HL-60 (cell line): ENCODE measurements around the gene UNC5C.

Experiments
- DNase-seq, 2 experiments: peaks; one replicate each; pipeline ENCODE4 v3.0.0-alpha.2; 2010 to 2020; ENCODE audit warnings: low read depth in 1 of 2, low spot score in 1 of 2
- H3K27ac ChIP-seq: fragments of 250-450 bp; sonication (Bioruptor Pico); replicated peaks from 2 replicates; pipeline ENCODE4 v1.5.1; 2020; ENCODE audit warnings: mild to moderate bottlenecking, moderate library complexity
- H3K27me3 ChIP-seq: fragments of 250-450 bp; sonication (Bioruptor Pico); 2 replicates; pipeline ENCODE4 v1.5.1; 2021; ENCODE audit warnings: mild to moderate bottlenecking, moderate library complexity; ENCODE audit not compliant: insufficient read depth, poor library complexity, severe bottlenecking
- H3K4me3 ChIP-seq: replicated peaks from 2 replicates; pipeline ENCODE4 v1.5.1; 2011; ENCODE audit warnings: mild to moderate bottlenecking, control low read depth, low read length; ENCODE audit not compliant: insufficient read depth
- CTCF ChIP-seq: IDR thresholded peaks from one replicate; pipeline ENCODE4 v1.5.1; 2011; ENCODE audit warnings: low read length, control low read depth, inconsistent platforms; ENCODE audit not compliant: insufficient read depth
- GABPA ChIP-seq: IDR thresholded peaks from 2 replicates; pipeline ENCODE4 v1.6.1; 2012; ENCODE audit warnings: low read depth
- POLR2AphosphoS5 ChIP-seq: IDR thresholded peaks from 2 replicates; pipeline ENCODE4 v1.6.1; 2012; ENCODE audit warnings: low read depth
- REST ChIP-seq: IDR thresholded peaks from 2 replicates; pipeline ENCODE4 v1.6.1; 2012; ENCODE audit warnings: low read depth; ENCODE audit not compliant: insufficient replicate concordance
- SPI1 ChIP-seq: IDR thresholded peaks from 2 replicates; pipeline ENCODE4 v1.6.1; 2012; ENCODE audit warnings: low read depth, mild to moderate bottlenecking, borderline replicate concordance

Gene UNC5C

DNA sequence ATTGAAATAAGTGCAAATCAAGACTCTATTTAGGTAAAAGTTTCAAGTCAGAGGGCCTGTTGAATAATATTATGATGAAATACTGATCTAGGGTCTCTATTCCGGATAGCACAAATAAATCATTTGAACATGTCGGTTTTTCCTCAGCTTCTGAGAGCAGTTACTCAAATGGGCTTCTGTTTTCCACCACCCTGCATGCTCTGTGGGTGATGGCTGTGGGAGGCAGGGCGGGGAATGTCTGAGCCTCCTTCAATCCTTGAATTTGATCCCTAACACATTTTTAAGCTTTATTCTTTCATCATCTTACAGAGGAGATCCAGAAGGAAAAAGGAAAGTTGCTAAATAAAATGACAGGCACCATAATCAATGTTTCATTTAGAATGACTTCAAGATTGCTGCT is 8.5 kb downstream of the UNC5C start:
- no peak overlapping the region for H3K27ac ChIP-seq

DNA sequence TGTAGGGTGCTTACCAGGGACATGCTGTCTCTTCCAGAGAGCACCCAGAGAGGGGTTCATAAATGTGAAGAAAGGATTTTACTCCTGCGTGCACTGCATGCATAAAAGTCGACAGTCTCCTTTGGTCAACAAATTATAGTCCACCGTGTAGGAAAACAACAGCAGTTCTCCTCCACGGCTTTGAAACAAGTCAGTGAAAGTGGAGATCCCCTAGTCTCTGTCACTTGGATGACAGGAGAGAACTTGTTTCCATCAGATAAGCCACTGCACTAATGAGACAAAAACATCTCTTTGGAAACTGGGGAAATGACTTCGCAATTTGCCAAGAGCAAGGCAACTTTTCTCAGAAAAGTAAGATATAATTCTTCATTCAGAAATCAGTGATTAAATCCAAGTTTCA is 9.7 kb downstream of the UNC5C start:
- H3K27ac ChIP-seq, result no peak overlapping the region
- DNase-seq, result no peak
- TF ChIP-seq GABPA, result no peak
- TF ChIP-seq CTCF, result no peak
- TF ChIP-seq POLR2AphosphoS5, result no peak
- no peak for TF ChIP-seq REST
- no peak for TF ChIP-seq SPI1
- no peaks in the 10 kb centered on the region for H3K27me3 ChIP-seq
- no peak overlapping the region for H3K4me3 ChIP-seq

More for the DNA sequence above, 8.5 kb downstream of the UNC5C start:
- no peak for DNase-seq
- Histone ChIP-seq H3K4me3 (no peak overlapping the region), H3K27me3 (no peaks in the 10 kb centered on the region)
- no peak for TF ChIP-seq CTCF
- TF ChIP-seq REST, result no peak
- no peak for TF ChIP-seq SPI1
- no peak for TF ChIP-seq POLR2AphosphoS5

GRCh38 chr4:95537863-95538488 is 10.8 kb downstream of the UNC5C start:
- no peak for DNase-seq
- no peak for TF ChIP-seq POLR2AphosphoS5
- TF ChIP-seq REST, result no peak
- TF ChIP-seq GABPA, result no peak
- Histone ChIP-seq H3K27me3 (no peaks in the 10 kb centered on the region), H3K27ac (no peak overlapping the region), H3K4me3 (no peak overlapping the region)
